Tibial nerve (tissue), 4 donors: ENCODE measurements around the gene EVPLL. TPM values are rescaled to one million over a fixed set of nuclear protein-coding genes. Genes with fewer than 3 reads are reported as not detected.

Experiments
- DNase-seq, 2 donors: peaks; one replicate each; pipeline ENCODE4 v3.0.0-alpha.2; 2019; ENCODE audit warnings: low spot score in 2 of 2
- H3K27ac ChIP-seq, 4 donors: fragments of 200-600 bp; sonication (generic) in 3 of 4; one replicate each; pipeline ENCODE4 v1.5.1; 2017 to 2019; ENCODE audit warnings: mild to moderate bottlenecking in 1 of 4
- H3K27me3 ChIP-seq, 2 donors: fragments of 200-600 bp; sonication (generic) in 1 of 2; one replicate each; pipeline versions ENCODE4 v1.5.1 to v1.6.0; 2017 to 2019
- H3K36me3 ChIP-seq, 3 donors: fragments of 200-600 bp; sonication (generic); one replicate each; pipeline ENCODE4 v1.5.1; 2018 to 2019
- H3K4me1 ChIP-seq, 4 donors: fragments of 200-600 bp; sonication (generic) in 3 of 4; one replicate each; pipeline ENCODE4 v1.5.1; 2017 to 2019
- H3K4me3 ChIP-seq, 4 donors: fragments of 200-600 bp; sonication (generic) in 3 of 4; one replicate each; pipeline ENCODE4 v1.5.1; 2017 to 2019; ENCODE audit warnings: mild to moderate bottlenecking in 1 of 4, moderate library complexity in 1 of 4
- H3K9me3 ChIP-seq, 4 donors: fragments of 200-600 bp; sonication (generic) in 3 of 4; one replicate each; pipeline ENCODE4 v1.5.1; 2017 to 2019
- CTCF ChIP-seq, 5 experiments: fragments of 200-600 bp in 3 of 5; fragments of 450-650 bp in 2 of 5; sonication (generic) in 3 of 5; IDR thresholded peaks; one replicate each; pipeline ENCODE4 v1.5.1; 2016 to 2019; ENCODE audit warnings: antibody characterized with exemption in 5 of 5, mild to moderate bottlenecking in 3 of 5, moderate library complexity in 2 of 5
- EP300 ChIP-seq, 2 donors: sonication (generic); formaldehyde crosslinking; IDR thresholded peaks; one replicate each; pipeline ENCODE4 v1.6.1; 2017; ENCODE audit warnings: antibody characterized with exemption in 2 of 2, mild to moderate bottlenecking in 1 of 2
- POLR2A ChIP-seq, 2 donors: fragments of 450-650 bp; IDR thresholded peaks; one replicate each; pipeline ENCODE4 v1.6.1; 2017; ENCODE audit warnings: antibody characterized with exemption in 2 of 2, mild to moderate bottlenecking in 2 of 2, moderate library complexity in 2 of 2
- WGBS, 2 donors: methylation state at CpG; one replicate each; pipeline ENCODE4 v1.1.5; 2018; 5-methylcytosine and 5-hydroxymethylcytosine counted together
- total RNA-seq, 4 donors: library from RNA; depleted of rRNA; stranded (reverse); fragments of >200 nt; gene quantifications; one replicate each; pipeline ENCODE4 v1.1.0, GENCODE V29; 2016

EVPLL gene
- total RNA-seq, 4 donors from 2014 or later, result not detected

GRCh38 chr17:18339933-18340332 lies 37.6 kb upstream of the EVPLL start:
- Histone ChIP-seq H3K36me3 (peaks cover 4 to 96% (median 20%) of the 10 kb centered on the region in 3 donors), H3K9me3 (no peaks in the 10 kb centered on the region), H3K27ac (no peak overlapping the region), H3K4me1 (no peaks in the 10 kb centered on the region), H3K27me3 (no peaks in the 10 kb centered on the region), H3K4me3 (no peak overlapping the region)
- no peak for DNase-seq
- no peak for TF ChIP-seq POLR2A (IDR thresholded peaks at IDR 0.05)
- TF ChIP-seq EP300 (IDR thresholded peaks at IDR 0.05), result no peak
- TF ChIP-seq CTCF (IDR thresholded peaks at IDR 0.05), result no peak
- WGBS, 2 donors, result 95 to 97% methylated on average over 13 of the region's 13 CpGs

- no peaks in the 10 kb centered on the region for H3K9me3 ChIP-seq
- H3K4me1 ChIP-seq, result no peaks in the 10 kb centered on the region
- no peaks in the 10 kb centered on the region for H3K27me3 ChIP-seq
- 87% methylated on average over 5 of the region's 5 CpGs for WGBS, 2 donors
- H3K36me3 ChIP-seq, result peaks cover 7 to 98% (median 35%) of the 10 kb centered on the region in 3 donors
- H3K27ac ChIP-seq, result no peak overlapping the region
- DNase-seq, result no peak
- TF ChIP-seq POLR2A (IDR thresholded peaks at IDR 0.05) (no peak), CTCF (IDR thresholded peaks at IDR 0.05) (no peak), EP300 (IDR thresholded peaks at IDR 0.05) (no peak)
- H3K4me3 ChIP-seq, result no peak overlapping the region
Measured at GRCh38 chr17:18344021-18344420, 33.6 kb upstream of the EVPLL start.

GRCh38 chr17:18353541-18353940 lies 24.0 kb upstream of the EVPLL start:
- H3K4me1 ChIP-seq, result peaks cover 0 to 16% (median 0%) of the 10 kb centered on the region in 4 donors
- WGBS, 2 donors, result 96 to 97% methylated on average over 6 of the region's 6 CpGs
- H3K9me3 ChIP-seq, result no peaks in the 10 kb centered on the region
- H3K36me3 ChIP-seq, result peaks cover 3 to 86% (median 16%) of the 10 kb centered on the region in 3 donors
- DNase-seq, result no peak
- H3K27ac ChIP-seq, result no peak overlapping the region
- no peaks in the 10 kb centered on the region for H3K27me3 ChIP-seq
- TF ChIP-seq CTCF (IDR thresholded peaks at IDR 0.05) (no peak), POLR2A (IDR thresholded peaks at IDR 0.05) (no peak), EP300 (IDR thresholded peaks at IDR 0.05) (no peak)
- no peak overlapping the region for H3K4me3 ChIP-seq

GRCh38 chr17:18356624-18357023 lies 21.0 kb upstream of the EVPLL start:
- Histone ChIP-seq H3K27me3 (no peaks in the 10 kb centered on the region), H3K4me3 (no peak overlapping the region), H3K36me3 (peaks cover 0 to 76% (median 6%) of the 10 kb centered on the region in 3 donors), H3K27ac (peak overlapping the region in 3 of 4 donors; percentile 46 to 71 (median 47)), H3K9me3 (no peaks in the 10 kb centered on the region), H3K4me1 (peaks cover 0 to 23% (median 0%) of the 10 kb centered on the region in 4 donors)
- DNase-seq, result peak in 1 of 2 donors; percentile 77
- 83 to 87% methylated on average over 10 of the region's 10 CpGs for WGBS, 2 donors
- no peak for TF ChIP-seq POLR2A (IDR thresholded peaks at IDR 0.05)
- TF ChIP-seq EP300 (IDR thresholded peaks at IDR 0.05), result peak; percentile 50 to 82

- Histone ChIP-seq H3K36me3 (peaks cover 0 to 37% (median 0%) of the 10 kb centered on the region in 3 donors), H3K4me3 (no peak overlapping the region), H3K9me3 (no peaks in the 10 kb centered on the region), H3K27me3 (no peaks in the 10 kb centered on the region), H3K27ac (peak overlapping the region in 2 of 4 donors; percentile 33 to 93), H3K4me1 (peaks cover 0 to 40% (median 0%) of the 10 kb centered on the region in 4 donors)
- 83 to 88% methylated on average over 8 of the region's 8 CpGs for WGBS, 2 donors
- no peak for DNase-seq
- no peak for TF ChIP-seq CTCF (IDR thresholded peaks at IDR 0.05)
- TF ChIP-seq POLR2A (IDR thresholded peaks at IDR 0.05), result no peak
- TF ChIP-seq EP300 (IDR thresholded peaks at IDR 0.05), result no peak
Measured at GRCh38 chr17:18360518-18360917, 17.1 kb upstream of the EVPLL start.
